ENCODE measurements around the gene GABARAP. TPM values are rescaled to one million over a fixed set of nuclear protein-coding genes. Genes with fewer than 3 reads are reported as not detected.

Gene GABARAP
- total RNA-seq, 4 donors from 2014 or later, result 402 to 515 (median 456) TPM

- H3K9me3 ChIP-seq, result no peaks in the 10 kb centered on the region
- no peak overlapping the region for H3K27ac ChIP-seq
- H3K36me3 ChIP-seq, result peaks cover 2 to 64% (median 24%) of the 10 kb centered on the region in 3 donors
- H3K4me3 ChIP-seq, result no peak overlapping the region
- peaks cover 0 to 28% (median 13%) of the 10 kb centered on the region in 4 donors for H3K4me1 ChIP-seq
- DNase-seq (ENCODE audit: low spot score in 2 of 2), result no peak
- no peak for TF ChIP-seq EP300 (IDR thresholded peaks at IDR 0.05)
- no peak for TF ChIP-seq POLR2A (IDR thresholded peaks at IDR 0.05)
- TF ChIP-seq, protein P1, sequence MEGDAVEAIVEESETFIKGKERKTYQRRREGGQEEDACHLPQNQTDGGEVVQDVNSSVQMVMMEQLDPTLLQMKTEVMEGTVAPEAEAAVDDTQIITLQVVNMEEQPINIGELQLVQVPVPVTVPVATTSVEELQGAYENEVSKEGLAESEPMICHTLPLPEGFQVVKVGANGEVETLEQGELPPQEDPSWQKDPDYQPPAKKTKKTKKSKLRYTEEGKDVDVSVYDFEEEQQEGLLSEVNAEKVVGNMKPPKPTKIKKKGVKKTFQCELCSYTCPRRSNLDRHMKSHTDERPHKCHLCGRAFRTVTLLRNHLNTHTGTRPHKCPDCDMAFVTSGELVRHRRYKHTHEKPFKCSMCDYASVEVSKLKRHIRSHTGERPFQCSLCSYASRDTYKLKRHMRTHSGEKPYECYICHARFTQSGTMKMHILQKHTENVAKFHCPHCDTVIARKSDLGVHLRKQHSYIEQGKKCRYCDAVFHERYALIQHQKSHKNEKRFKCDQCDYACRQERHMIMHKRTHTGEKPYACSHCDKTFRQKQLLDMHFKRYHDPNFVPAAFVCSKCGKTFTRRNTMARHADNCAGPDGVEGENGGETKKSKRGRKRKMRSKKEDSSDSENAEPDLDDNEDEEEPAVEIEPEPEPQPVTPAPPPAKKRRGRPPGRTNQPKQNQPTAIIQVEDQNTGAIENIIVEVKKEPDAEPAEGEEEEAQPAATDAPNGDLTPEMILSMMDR (IDR thresholded peaks at IDR 0.05), result no peak
- 89 to 91% methylated on average over 18 to 19 of the region's 19 CpGs for WGBS, 2 donors
- no peaks in the 10 kb centered on the region for H3K27me3 ChIP-seq
Observed at GRCh38 chr17:7229504-7229903, 12.7 kb downstream of the GABARAP start.

- Histone ChIP-seq H3K27ac (no peak overlapping the region), H3K9me3 (no peaks in the 10 kb centered on the region), H3K4me3 (no peak overlapping the region), H3K27me3 (no peaks in the 10 kb centered on the region), H3K4me1 (peaks cover 0 to 28% (median 13%) of the 10 kb centered on the region in 4 donors), H3K36me3 (peaks cover 2 to 70% (median 29%) of the 10 kb centered on the region in 3 donors)
- TF ChIP-seq EP300 (IDR thresholded peaks at IDR 0.05), result no peak
- TF ChIP-seq, protein P1 (IDR thresholded peaks at IDR 0.05), result no peak
- no peak for TF ChIP-seq POLR2A (IDR thresholded peaks at IDR 0.05)
- WGBS, 2 donors, result 89 to 93% methylated on average over 14 of the region's 14 CpGs
- no peak for DNase-seq (ENCODE audit: low spot score in 2 of 2)
Observed at GRCh38 chr17:7228920-7229319, 13.3 kb downstream of the GABARAP start.

DNA sequence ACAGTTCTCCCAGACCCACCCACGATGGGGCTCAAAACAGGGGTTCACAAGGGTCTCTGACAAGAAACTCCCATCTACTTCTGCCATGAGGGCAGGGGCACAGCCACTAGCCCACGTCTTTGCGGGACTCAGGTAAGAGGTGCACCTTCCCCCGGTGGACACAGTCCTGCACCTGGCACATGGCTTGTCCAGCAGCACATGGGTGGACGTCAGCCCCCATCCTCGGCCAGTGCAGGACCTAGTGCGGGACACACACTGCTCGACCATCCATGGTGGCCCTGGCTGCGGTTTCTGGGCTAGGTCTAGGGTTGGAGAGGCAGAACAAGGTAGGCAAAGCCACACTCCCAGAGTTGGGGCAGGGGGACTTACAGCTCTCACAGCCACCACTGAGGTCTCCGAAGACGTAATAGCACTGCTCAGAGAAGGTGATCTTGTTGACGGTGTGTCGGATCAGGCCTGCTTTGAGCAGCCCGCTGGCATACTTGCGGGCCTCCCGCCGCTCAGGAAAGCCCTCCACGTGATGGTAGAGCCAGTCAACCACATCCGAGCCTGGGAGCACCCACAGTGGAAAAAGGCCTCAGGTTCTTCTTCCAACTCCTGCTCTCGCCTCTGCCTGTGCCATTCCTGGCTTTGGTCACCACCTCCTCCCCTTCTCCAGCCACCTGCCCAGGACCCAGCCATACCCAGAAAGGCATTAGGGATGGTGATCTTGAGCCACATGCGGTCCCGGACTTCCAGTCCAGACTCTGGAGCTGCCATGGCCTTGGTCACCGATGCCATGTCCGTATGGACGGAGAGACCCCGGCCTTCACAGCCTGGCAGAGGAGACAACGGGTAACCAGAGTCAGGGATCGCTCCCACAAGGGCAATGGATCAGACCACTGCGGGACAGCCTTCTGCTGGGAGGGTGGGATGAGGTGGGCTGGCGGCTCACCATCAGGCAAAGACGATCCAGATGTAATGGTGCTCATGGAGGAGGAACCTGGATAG lies 15.2 kb downstream of the GABARAP start:
- Histone ChIP-seq H3K4me1 (peaks cover 0 to 13% (median under 1%) of the 10 kb centered on the region in 4 donors), H3K27ac (peak overlapping the region in 1 of 4 donors; percentile 7), H3K4me3 (no peak overlapping the region), H3K9me3 (no peaks in the 10 kb centered on the region), H3K36me3 (peaks cover 6 to 89% (median 32%) of the 10 kb centered on the region in 3 donors), H3K27me3 (no peaks in the 10 kb centered on the region)
- no peak for DNase-seq (ENCODE audit: low spot score in 2 of 2)
- 92 to 93% methylated on average over 25 to 29 of the region's 31 CpGs for WGBS, 2 donors
- TF ChIP-seq POLR2A (IDR thresholded peaks at IDR 0.05) (no peak), EP300 (IDR thresholded peaks at IDR 0.05) (no peak)
- TF ChIP-seq, protein P1 (IDR thresholded peaks at IDR 0.05), result no peak

GRCh38 chr17:7225711-7226331 lies 16.4 kb downstream of the GABARAP start:
- no peak overlapping the region for H3K4me3 ChIP-seq
- H3K27ac ChIP-seq, result peak overlapping the region in 1 of 4 donors; percentile 55
- H3K4me1 ChIP-seq, result peaks cover 0 to 14% (median 7%) of the 10 kb centered on the region in 4 donors
- 64 to 78% methylated on average over 10 to 20 of the region's 21 CpGs for WGBS, 2 donors
- H3K36me3 ChIP-seq, result peaks cover 6 to 93% (median 32%) of the 10 kb centered on the region in 3 donors
- no peaks in the 10 kb centered on the region for H3K9me3 ChIP-seq
- DNase-seq (ENCODE audit: low spot score in 2 of 2), result no peak
- H3K27me3 ChIP-seq, result no peaks in the 10 kb centered on the region
- no peak for TF ChIP-seq POLR2A (IDR thresholded peaks at IDR 0.05)
- no peak for TF ChIP-seq EP300 (IDR thresholded peaks at IDR 0.05)
- TF ChIP-seq, protein P1 (IDR thresholded peaks at IDR 0.05), result no peak
